WTC11 (cell line): ENCODE data around the gene SLC44A3.

ENCODE experiments used
- ATF1 ChIP-seq: sonication (generic); formaldehyde crosslinking; IDR thresholded peaks from 2 replicates; pipeline ENCODE4 v1.8.1; 2023; ENCODE audit warnings: mild to moderate bottlenecking, moderate library complexity, missing genetic modification reagents
- FOXJ3 ChIP-seq: sonication (generic); formaldehyde crosslinking; IDR thresholded peaks from 2 replicates; pipeline ENCODE4 v1.9.0; 2021; ENCODE audit warnings: missing genetic modification reagents, mild to moderate bottlenecking, borderline replicate concordance
- JUN ChIP-seq: sonication (generic); formaldehyde crosslinking; IDR thresholded peaks from 2 replicates; pipeline ENCODE4 v1.8.0; 2023; ENCODE audit warnings: mild to moderate bottlenecking, missing genetic modification reagents
- SP1 ChIP-seq: sonication (generic); formaldehyde crosslinking; conservative IDR thresholded peaks from 2 replicates; pipeline ENCODE4 v1.8.1; 2022; ENCODE audit warnings: missing genetic modification reagents
- ZNF423 ChIP-seq: fragments of 250-450 bp; sonication (Bioruptor Pico); IDR thresholded peaks from 2 replicates; pipeline ENCODE4 v2.1.2; 2022; ENCODE audit warnings: mild to moderate bottlenecking, moderate library complexity
- TF ChIP-seq, protein P1 (sequence below): sonication (generic); formaldehyde crosslinking; IDR thresholded peaks from 2 replicates; pipeline ENCODE4 v1.8.1; 2023; ENCODE audit warnings: mild to moderate bottlenecking, missing genetic modification reagents, moderate library complexity
- TF ChIP-seq, protein P2 (sequence below): sonication (generic); formaldehyde crosslinking; IDR thresholded peaks from 2 replicates; pipeline ENCODE4 v1.8.0; 2022; ENCODE audit warnings: missing genetic modification reagents
- TF ChIP-seq, protein P3 (sequence below): fragments of 200-600 bp; IDR thresholded peaks from 2 replicates; pipeline ENCODE4 v1.8.0; 2022; ENCODE audit warnings: antibody characterized with exemption
- TF ChIP-seq, protein P4 (sequence below): sonication (generic); formaldehyde crosslinking; IDR thresholded peaks from 2 replicates; pipeline ENCODE4 v1.8.0; 2022; ENCODE audit warnings: mild to moderate bottlenecking, missing genetic modification reagents

DNA sequence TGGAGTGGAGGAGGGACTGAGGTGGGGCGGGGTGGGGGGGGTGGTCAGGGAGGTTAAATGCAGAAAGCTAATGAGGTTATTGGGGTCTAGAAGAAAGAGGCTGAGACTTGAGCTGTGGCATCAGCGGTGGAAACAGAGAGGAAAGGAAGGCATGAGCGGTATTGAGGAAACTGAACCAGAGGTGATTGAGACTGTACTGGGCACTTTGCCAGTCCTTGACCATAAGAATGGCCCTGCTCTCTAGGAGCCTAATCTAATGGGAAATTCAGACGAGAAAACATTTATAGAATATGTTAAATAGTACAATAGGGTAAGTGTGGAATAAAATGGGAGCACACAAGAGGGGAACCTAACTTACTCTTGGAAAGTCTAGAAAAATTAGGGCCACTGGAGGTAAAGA, 23.7 kb downstream of the SLC44A3 start:
- TF ChIP-seq FOXJ3 (CRISPR knock-in tag) (no peak), ZNF423 (CRISPR knock-in tag) (no peak), JUN (no peak), SP1 (CRISPR knock-in tag) (no peak), ATF1 (CRISPR knock-in tag) (no peak)
- TF ChIP-seq, protein P1, sequence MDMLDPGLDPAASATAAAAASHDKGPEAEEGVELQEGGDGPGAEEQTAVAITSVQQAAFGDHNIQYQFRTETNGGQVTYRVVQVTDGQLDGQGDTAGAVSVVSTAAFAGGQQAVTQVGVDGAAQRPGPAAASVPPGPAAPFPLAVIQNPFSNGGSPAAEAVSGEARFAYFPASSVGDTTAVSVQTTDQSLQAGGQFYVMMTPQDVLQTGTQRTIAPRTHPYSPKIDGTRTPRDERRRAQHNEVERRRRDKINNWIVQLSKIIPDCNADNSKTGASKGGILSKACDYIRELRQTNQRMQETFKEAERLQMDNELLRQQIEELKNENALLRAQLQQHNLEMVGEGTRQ (CRISPR knock-in tag): no peak
- TF ChIP-seq, protein P2, sequence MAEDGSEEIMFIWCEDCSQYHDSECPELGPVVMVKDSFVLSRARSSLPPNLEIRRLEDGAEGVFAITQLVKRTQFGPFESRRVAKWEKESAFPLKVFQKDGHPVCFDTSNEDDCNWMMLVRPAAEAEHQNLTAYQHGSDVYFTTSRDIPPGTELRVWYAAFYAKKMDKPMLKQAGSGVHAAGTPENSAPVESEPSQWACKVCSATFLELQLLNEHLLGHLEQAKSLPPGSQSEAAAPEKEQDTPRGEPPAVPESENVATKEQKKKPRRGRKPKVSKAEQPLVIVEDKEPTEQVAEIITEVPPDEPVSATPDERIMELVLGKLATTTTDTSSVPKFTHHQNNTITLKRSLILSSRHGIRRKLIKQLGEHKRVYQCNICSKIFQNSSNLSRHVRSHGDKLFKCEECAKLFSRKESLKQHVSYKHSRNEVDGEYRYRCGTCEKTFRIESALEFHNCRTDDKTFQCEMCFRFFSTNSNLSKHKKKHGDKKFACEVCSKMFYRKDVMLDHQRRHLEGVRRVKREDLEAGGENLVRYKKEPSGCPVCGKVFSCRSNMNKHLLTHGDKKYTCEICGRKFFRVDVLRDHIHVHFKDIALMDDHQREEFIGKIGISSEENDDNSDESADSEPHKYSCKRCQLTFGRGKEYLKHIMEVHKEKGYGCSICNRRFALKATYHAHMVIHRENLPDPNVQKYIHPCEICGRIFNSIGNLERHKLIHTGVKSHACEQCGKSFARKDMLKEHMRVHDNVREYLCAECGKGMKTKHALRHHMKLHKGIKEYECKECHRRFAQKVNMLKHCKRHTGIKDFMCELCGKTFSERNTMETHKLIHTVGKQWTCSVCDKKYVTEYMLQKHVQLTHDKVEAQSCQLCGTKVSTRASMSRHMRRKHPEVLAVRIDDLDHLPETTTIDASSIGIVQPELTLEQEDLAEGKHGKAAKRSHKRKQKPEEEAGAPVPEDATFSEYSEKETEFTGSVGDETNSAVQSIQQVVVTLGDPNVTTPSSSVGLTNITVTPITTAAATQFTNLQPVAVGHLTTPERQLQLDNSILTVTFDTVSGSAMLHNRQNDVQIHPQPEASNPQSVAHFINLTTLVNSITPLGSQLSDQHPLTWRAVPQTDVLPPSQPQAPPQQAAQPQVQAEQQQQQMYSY (CRISPR knock-in tag): no peak
- TF ChIP-seq, protein P3, sequence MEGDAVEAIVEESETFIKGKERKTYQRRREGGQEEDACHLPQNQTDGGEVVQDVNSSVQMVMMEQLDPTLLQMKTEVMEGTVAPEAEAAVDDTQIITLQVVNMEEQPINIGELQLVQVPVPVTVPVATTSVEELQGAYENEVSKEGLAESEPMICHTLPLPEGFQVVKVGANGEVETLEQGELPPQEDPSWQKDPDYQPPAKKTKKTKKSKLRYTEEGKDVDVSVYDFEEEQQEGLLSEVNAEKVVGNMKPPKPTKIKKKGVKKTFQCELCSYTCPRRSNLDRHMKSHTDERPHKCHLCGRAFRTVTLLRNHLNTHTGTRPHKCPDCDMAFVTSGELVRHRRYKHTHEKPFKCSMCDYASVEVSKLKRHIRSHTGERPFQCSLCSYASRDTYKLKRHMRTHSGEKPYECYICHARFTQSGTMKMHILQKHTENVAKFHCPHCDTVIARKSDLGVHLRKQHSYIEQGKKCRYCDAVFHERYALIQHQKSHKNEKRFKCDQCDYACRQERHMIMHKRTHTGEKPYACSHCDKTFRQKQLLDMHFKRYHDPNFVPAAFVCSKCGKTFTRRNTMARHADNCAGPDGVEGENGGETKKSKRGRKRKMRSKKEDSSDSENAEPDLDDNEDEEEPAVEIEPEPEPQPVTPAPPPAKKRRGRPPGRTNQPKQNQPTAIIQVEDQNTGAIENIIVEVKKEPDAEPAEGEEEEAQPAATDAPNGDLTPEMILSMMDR: no peak
- TF ChIP-seq, protein P4, sequence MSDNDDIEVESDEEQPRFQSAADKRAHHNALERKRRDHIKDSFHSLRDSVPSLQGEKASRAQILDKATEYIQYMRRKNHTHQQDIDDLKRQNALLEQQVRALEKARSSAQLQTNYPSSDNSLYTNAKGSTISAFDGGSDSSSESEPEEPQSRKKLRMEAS (CRISPR knock-in tag): no peak
